Iris pigment epithelial cell (primary cell): ENCODE results near the gene HACD4.
"Not testable (repeated sequence)": the region's sequence is repeated elsewhere in the genome, so short reads cannot be mapped to it uniquely, and the experiment has no call there.

Experiments used
- DNase-seq: peaks from one replicate; pipeline ENCODE4 v3.0.0-alpha.2; 2011; ENCODE audit warnings: low read depth

Gene HACD4

DNA sequence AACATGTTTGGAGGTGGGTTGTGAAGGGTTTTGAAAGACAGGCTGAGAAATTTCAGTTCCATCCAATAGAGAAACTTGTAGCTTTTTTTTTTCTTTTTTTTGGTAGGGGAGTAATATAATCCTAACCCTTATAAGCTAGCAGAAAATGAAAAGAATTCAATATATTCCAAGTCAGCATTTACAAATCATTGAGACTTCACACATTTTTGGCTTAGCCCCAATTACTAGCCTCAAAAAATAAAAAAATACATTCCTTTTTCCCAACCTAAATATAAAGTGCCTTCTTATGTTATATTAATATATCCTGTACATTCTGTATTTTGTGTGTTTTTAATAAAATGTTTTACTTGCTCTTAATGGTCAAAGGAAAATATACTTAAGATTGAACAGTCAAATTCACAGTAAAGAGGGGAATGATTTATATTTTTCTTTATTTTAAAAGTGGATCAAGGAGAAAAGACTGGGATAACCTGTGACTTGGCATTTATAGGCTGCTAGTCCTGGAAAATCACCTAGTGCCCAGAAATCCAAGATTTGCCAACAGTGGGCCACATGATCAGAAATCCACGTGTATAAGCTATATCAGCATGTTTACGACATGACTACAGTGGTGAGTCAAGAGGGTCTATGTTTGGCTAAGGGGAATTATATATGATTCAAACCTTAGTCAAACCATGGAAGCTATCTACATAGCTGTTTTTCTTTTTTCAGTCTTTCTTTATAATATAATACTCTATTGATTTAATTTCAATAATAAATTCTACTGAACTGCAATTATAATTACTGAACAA, 14.5 kb downstream of the HACD4 start:
- DNase-seq: peak; percentile 83

DNA sequence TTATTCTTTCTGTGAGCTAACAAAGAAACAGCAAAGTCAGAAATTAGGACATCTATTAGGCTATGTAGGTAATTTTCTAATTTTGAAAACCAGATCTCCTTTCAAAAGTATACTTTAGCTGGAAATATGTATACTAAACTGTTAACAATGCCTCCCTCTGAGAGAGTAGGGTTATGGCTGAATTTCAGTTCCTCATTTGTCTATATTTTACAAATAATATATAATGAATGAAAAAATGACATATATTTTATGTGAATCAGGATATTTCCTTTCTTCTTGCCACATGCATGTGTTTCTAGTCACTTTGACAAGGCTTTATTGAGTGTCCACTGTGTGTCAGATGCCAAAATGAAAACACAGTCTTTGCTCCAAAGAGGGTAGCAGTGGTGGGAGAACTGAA, 15.4 kb downstream of the HACD4 start:
- DNase-seq: no peak

DNA sequence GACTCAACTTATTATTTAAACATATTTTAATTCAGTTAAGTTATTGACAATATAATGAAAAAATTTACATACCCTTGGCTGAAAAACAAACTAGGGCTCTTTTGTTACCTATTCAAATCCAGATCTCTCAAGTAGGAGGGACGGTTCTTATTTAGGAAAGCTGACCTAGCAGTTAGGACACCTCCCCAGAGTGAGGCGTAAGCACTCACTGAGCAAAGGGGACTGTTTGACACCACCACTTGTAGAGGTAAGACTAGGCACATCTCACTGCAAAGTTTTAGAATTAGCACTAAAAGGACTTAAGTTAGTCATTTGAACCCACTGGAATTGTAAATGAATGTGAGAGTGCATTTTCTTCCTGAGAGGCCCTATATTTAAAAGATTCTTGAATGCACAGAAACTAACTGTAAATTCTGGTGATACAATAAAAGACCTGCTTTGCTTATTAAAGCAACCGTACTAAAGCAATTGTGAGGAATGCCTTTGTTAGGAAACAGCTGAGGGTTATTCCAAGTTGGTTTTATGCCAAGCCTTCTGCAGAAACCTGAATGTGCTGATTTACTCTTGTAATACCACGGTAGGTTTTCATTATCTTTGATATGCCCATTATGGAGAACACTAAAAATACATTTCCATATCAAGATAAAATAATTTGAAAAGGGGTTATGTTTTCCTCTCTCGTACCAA, 16.2 kb downstream of the HACD4 start:
- peak; percentile 62 for DNase-seq

DNA sequence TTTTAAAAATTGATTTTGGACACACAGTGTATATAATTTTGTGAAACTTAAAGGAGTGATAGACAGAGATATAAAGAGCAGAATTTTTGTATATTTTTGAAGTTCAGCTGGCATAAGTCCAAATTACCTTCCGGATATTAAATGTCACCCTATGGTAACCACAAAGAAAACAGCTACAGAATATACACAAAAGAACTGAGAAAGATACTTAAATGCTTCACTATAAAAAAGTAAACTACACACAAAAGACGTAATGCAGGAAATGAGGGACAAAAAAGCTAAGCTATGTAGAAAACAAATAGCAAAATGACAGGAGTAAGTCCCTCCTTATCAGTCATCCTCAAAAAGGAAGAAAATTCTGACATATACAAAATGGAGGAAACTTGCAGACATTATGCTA, 29.4 kb downstream of the HACD4 start:
- DNase-seq: no peak

DNA sequence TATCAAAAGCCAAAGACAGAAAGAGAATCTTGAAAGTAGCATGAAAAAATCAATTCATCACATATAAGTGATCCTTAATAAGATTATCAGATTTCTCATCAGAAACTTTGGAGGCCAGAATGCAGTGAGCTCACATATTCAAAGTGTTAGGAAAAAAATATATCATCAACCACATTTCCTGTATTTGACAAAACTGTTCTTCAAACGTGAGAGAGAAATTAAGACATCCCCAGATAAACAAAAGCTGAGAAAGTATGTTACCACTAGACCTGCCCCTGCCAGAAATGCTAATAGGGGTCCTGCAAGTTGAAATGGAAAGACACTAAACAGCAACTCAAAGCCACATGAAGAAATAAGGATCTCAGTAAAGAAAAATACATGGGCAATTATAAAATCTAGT, 29.9 kb downstream of the HACD4 start:
- no peak for DNase-seq

DNA sequence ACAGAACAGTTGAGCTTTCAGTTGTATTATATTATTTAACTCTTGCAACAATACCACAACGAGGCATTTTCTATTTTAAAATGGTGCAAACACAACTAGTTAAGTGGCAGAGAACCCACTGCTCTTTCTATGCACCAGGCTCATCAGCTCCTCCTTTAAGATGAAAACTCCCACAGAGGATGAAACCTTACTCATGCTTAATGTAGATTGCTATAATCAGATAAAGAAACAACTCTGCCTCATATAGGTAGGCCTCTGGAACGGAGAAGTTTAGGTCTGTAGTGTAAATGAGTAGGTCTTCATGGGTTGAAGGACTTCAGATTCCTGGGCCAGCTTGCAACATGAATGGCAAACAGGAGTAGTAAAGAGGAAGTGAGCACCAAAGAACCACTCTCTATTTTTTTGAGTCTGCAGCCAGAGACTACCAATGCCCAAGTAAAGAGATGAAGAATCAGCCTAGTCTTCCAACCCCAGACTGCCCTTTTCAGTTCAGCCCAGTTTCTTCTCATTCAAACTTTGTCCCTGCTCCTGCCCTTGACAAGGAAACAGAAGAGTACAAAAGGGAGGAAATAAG, 33.9 kb downstream of the HACD4 start:
- DNase-seq: no peak

DNA sequence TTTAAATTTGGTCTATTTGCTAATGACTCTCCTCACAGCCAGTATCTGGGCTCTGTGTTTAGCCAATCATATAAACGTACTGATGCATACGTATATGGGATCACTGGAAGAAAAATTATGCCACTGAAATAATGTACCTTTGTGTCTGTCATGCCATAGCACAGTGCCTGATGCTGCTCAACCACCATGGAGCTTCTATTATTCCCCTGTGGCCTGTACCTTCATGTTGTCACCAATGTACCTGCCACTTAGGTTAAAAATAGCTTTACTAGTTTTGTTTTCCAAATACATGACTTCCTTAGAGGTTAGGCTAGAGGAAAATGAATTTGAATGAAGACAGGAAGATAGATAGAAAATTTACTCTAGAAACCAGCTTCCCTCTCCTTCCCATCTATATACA, 34.6 kb downstream of the HACD4 start:
- DNase-seq: no peak

DNA sequence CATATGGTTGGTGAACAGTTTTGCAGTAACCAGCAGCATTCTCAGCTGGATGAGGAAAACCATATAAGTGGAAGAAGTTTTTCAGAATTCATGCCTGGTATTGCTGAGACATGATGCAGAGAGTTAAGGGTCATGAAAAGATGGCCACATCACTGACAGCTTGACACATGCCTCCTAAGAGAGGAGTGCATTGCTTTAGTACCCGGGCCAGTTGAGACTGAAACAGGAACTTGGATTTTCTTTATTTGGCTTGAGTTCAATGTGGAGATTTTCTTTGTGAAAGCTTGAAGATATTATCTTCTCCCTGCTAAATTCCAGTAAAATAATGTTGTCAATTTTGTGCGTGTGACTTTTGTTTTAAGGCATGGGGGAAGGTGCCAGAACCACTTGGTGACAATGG, 35.8 kb downstream of the HACD4 start:
- DNase-seq: no peak

DNA sequence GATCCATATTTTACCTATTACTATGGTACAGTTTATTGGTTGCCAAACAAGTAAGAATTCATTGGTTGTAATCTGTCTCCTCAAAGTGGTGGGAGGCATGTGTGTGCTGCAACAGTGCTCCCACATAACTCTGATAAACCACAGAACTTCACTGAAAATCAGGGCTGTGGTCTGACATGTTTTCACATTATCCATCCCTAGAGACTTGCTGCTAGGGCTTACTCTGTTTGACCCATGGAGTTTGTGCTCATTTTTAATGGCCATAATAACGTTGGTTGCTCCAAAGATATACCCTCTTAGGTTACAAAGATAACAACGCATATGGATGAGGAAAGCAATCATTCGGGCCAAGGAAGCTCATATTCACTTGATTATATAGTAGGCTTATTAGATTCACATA, 37.0 kb downstream of the HACD4 start:
- DNase-seq: no peak

DNA sequence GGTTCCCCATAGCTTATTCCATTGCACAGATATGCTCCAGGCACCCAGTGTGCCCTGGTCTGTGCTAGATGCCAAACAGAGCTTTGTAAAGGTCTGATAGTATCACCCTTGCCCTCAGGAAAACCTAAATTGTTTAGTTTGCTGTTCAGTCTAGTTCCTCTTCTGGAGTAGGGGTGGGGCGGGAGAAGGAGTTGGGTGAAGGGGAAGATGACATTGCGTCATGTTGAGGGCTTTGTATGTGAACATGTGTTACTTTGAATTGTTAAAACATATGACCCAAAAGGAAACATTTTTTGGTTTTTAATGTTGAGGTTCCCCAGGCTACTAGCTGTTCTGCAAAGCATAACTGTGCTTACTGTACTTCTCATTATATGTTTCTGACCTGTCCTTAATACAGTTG, 40.6 kb downstream of the HACD4 start:
- no peak for DNase-seq

DNA sequence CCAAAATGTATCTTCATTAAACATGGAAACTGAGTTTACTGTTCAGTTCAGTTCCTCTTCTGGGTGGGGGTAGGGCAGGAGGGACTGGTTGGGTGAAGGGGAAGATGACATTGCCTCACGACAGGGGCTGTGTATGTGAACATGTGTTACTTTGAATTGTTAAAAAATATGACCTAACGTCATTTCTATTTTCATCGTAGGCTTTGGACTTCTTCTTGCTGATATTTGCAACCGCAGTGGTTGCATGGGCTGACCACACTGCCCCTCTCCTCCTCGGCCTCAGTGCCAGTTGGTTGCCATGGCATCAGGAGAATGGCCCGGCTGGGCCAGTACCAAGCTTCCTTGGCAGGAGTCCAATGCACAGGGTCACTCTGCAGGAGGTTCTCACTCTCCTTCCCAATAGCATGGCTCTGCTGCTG, 41.5 kb downstream of the HACD4 start:
- no peak for DNase-seq

DNA sequence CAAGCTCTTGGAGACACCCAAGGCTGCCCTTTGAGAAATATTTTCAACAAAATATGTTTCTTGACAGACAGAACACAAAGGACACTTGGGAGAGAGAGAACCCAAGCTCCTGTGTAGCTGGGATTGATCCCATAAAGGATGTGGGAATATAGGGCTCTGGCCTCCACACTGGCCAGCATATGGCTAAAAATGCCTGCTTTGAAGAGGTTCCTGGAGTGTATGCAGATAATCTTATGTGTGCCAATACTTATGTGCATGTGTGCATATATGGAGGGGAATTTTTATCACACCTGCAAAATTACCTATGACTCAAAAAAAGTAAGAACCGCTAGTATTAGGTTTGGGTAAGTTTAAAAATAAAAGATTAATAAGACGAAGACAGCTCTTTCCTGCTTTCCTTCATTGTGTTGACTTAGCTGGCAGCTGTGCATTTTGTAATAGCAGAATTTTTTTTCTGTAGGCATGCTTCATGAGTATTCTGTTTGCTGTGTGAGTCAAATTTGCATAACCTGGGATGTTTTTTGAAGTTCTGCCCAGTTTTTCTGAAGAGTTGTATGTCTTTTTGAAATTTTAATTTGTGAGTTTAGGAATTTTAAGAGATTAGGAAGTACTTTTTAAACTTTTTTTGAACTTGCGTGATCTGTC, 42.6 kb downstream of the HACD4 start:
- peak; percentile 59 for DNase-seq

DNA sequence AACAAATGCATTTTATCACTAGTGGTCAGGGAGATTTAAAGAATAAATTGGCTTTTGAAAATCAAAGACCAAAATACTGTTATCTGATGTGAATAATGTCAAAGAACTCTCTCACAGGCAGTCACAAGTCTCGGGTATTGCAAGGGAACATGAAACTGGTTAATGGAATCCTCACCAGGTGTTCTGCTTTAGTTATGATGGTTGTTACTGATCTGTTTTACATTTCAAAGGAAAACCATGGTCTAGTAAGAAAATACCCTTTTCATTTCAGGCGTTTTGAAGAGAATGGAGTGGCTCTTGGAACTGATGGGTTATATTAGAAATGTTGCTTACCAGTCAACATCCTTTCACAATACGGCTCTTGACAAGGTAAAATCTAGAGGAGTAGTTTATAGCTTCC, 43.4 kb downstream of the HACD4 start:
- no peak for DNase-seq

DNA sequence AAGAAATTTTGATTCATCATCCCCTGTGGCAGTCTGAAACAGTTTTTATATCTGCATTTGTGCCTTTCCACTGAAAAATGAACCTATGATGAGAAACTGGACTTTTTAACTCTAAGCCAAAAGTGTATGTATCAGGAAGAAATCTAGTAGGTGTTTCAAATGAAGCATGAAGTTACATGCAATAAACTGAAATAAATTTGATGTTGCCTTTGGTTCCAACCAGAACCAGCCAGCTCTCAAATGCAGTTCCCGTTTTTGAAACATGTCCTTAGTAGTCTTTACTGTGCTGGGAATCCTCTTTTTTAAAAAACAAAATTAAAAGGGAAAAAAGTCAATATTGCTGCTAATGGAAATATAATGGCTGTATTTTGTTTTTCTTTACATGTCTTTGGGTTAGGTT, 43.9 kb downstream of the HACD4 start:
- DNase-seq: no peak

DNA sequence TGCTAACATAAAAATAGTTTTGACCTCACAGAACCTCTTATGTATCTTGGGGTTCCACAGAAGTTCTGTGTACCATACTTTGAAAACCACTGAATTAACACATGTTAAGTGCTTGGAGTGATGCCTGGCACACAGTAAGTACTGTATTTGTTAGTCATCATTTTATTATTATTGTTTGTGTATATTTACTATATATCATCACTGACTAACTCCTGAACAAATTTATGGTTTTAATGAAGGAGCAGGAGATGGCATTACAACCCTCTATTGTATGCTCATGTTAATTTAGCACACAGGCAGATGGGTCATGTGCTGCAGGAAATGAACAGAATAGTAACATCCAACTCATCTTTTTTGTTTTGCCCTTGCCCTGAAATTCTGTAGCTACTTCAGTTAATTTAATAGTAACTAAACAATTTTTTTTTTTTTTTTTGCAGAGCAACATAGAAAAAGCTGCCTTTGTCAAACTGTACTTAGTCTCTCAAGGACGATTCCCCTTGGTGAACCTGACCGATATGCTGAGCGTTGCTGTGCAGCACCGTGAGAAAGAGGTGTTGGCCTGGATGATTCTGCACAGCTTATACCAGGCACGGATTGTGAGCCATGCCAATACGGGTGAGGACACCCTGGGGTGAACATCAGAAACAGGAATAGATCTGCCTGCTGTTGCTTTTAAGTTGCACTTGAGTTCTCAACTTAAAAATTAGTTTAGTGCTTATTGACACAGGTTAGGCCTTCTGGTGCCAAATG, 45.4 kb downstream of the HACD4 start:
- no peak for DNase-seq

DNA sequence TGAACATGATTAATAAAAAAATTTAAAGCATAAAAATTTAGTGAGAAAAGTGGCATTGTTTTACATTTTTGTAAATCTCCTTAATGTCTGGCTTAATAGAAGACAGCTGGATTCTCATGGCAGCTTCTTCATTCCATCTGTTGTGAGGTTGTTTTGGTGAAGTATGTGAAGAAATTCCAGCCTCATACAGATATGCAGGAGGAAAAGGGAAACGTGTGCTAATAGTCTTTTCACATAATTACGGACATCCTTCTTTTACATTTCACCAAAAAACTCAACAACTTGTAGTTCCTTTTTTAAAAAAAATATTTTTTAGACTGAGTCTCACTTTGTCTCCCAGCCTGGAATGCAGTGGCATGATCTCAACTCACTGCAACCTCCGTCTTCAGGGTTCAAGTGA, 46.9 kb downstream of the HACD4 start:
- no peak for DNase-seq

DNA sequence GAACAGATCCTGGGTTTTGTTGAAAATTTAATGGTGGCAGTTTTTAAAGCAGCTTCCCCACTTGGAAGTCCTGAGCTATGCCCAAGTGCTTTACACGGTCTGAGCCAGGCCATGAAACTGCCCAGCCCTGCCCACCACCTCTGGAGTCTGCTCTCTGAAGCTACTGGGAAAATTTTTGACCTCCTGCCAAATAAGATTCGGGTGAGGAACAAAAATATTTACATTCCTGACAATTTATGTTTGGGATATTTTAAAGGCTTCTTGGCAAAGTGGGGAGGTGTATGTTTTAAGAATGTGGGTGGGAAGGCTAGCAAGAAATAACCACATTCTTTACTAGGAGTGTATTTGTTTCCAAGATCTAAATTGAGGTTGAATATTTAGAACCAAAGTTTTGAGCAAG, 50.0 kb downstream of the HACD4 start:
- peak; percentile 70 for DNase-seq

DNA sequence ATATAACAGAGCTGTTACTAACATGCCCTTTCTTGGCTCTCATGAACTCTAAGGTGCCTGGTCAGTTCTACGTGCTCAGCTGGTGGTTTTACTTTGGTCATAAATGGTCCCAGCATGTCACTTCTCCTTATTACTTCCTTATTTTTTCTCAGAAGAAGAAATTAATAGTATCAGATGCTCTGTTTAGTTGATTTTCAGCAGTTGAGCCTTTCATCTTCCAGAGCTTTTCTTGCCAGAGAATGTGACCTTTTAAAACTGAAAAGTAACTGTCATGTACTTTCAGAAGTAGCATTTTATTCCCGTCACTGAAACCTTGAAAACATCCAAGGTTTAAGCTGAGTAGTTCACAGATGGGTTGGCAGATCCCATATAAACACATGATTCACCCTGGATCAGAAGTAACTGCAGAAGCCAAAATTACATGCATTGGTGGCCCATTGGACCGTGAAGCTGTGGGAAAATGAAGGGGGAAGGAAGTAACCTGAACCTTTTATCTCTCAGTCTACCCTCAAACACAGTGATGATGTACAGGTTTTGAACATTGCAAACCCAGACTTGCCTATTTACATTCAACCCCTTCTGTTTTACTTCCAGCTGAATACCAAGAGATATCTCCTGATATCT, 50.5 kb downstream of the HACD4 start:
- peak; percentile 92 for DNase-seq

DNA sequence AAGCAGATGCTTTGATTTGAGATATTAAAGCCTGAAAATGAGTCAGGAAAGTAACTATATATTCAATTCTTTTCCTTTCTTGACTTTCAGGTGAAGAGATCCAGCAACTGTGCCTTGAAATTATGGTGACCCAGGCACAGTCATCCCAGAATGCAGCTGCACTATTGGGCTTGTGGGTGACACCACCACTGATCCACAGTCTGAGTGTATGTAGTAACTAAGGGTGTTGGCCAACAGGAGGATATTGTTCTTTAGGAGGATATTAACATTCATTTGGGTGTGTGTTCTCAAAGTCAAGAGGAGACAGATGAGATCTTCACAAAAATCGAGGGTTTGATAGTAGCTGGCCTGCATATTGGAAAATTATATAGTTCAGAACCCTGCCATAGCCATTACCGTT, 53.2 kb downstream of the HACD4 start:
- DNase-seq: no peak

DNA sequence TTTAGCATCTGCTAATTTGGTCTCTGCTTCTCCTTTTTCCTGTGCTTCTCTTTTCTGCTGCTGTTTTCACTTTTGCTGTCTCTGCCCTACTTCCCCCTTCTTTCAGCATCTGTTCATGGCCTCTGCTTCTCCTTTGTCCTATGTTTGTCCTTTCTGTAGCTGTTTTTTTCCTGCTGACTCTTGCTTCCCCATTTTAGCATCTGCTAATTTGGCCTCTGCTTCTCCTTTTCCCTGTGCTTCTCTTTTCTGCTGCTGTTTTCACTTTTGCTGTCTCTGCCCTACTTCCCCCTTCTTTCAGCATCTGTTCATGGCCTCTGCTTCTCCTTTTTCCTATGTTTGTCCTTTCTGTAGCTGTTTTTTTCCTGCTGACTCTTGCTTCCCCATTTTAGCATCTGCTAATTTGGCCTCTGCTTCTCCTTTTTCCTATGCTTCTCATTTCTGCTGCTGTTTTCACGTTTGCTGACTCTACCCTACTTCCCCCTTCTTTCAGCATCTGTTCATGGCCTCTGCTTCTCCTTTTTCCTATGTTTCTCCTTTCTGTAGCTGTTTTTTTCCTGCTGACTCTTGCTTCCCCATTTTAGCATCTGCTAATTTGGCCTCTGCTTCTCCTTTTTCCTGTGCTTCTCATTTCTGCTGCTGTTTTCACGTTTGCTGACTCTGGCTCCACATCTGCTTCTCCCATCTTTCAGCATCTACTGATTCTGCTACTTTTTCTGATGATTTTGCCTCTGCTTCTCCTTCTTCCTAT, 57.1 kb downstream of the HACD4 start:
- DNase-seq: not testable (repeated sequence)
